DOHH2 (cell line): Measurements from ENCODE around the gene RPA1.

Source experiments
- H3F3A ChIP-seq: fragments of 200-600 bp; sonication (generic), shearing (Covaris generic); 2 replicates; pipeline ENCODE4 v1.6.0; 2016; ENCODE audit warnings: antibody characterized with exemption, mild to moderate bottlenecking; ENCODE audit not compliant: control insufficient read depth, insufficient read depth
- H3K27ac ChIP-seq: fragments of 200-600 bp; sonication (generic); 2 replicates; pipeline ENCODE4 v1.5.1; 2014; ENCODE audit warnings: low read depth, mild to moderate bottlenecking, low read length, moderate library complexity
- H3K27me3 ChIP-seq: fragments of 200-600 bp; sonication (generic); 2 replicates; pipeline ENCODE4 v1.6.1; 2014; ENCODE audit warnings: mild to moderate bottlenecking, low read length, mixed read lengths; ENCODE audit not compliant: control insufficient read depth
- H3K36me3 ChIP-seq: fragments of 200-600 bp; sonication (generic); 2 replicates; pipeline ENCODE4 v1.6.1; 2014; ENCODE audit warnings: mild to moderate bottlenecking, low read length, moderate library complexity, mixed read lengths; ENCODE audit not compliant: control insufficient read depth
- H3K4me1 ChIP-seq: fragments of 200-600 bp; sonication (generic); 2 replicates; pipeline ENCODE4 v1.6.1; 2014; ENCODE audit warnings: mild to moderate bottlenecking, low read length, mixed read lengths; ENCODE audit not compliant: control insufficient read depth
- H3K4me2 ChIP-seq: fragments of 200-600 bp; sonication (generic); 2 replicates; pipeline ENCODE4 v1.6.0; 2014; ENCODE audit warnings: mild to moderate bottlenecking, low read length, moderate library complexity
- H3K4me3 ChIP-seq: fragments of 200-600 bp; sonication (generic); 2 replicates; pipeline ENCODE4 v1.5.1; 2014; ENCODE audit warnings: mild to moderate bottlenecking, low read length, mixed read lengths
- H3K79me2 ChIP-seq: fragments of 200-600 bp; sonication (generic); 2 replicates; pipeline ENCODE4 v1.6.1; 2014; ENCODE audit warnings: mild to moderate bottlenecking, low read length, mixed read lengths; ENCODE audit not compliant: control insufficient read depth
- H3K9me2 ChIP-seq: fragments of 200-600 bp; sonication (generic); replicated peaks from 2 replicates; pipeline ENCODE4 v1.6.1; 2014; ENCODE audit warnings: mild to moderate bottlenecking, low read length, mixed read lengths; ENCODE audit not compliant: control insufficient read depth
- H3K9me3 ChIP-seq: fragments of 200-600 bp; sonication (generic); 2 replicates; pipeline ENCODE4 v1.6.1; 2014; ENCODE audit warnings: antibody characterized with exemption, low read length, mixed read lengths; ENCODE audit not compliant: control insufficient read depth, insufficient read depth
- H4K20me1 ChIP-seq: fragments of 200-600 bp; sonication (generic); 2 replicates; pipeline ENCODE4 v1.6.0; 2014; ENCODE audit warnings: low read depth, mild to moderate bottlenecking, antibody characterized with exemption, low read length, moderate library complexity; ENCODE audit not compliant: control insufficient read depth, insufficient read depth
- EZH2phosphoT487 ChIP-seq: fragments of 200-600 bp; sonication (generic); IDR thresholded peaks from 2 replicates; pipeline ENCODE4 v1.6.1; 2017; ENCODE audit warnings: borderline replicate concordance, mild to moderate bottlenecking, antibody characterized with exemption, low read length, moderate library complexity, mixed read lengths
- TF ChIP-seq, protein P1 (sequence below): fragments of 200-600 bp; sonication (generic); IDR thresholded peaks from one replicate; pipeline ENCODE4 v1.5.1; 2014; ENCODE audit warnings: antibody characterized with exemption, mild to moderate bottlenecking, low read depth, low read length; ENCODE audit not compliant: poor library complexity, severe bottlenecking

The RPA1 gene

DNA sequence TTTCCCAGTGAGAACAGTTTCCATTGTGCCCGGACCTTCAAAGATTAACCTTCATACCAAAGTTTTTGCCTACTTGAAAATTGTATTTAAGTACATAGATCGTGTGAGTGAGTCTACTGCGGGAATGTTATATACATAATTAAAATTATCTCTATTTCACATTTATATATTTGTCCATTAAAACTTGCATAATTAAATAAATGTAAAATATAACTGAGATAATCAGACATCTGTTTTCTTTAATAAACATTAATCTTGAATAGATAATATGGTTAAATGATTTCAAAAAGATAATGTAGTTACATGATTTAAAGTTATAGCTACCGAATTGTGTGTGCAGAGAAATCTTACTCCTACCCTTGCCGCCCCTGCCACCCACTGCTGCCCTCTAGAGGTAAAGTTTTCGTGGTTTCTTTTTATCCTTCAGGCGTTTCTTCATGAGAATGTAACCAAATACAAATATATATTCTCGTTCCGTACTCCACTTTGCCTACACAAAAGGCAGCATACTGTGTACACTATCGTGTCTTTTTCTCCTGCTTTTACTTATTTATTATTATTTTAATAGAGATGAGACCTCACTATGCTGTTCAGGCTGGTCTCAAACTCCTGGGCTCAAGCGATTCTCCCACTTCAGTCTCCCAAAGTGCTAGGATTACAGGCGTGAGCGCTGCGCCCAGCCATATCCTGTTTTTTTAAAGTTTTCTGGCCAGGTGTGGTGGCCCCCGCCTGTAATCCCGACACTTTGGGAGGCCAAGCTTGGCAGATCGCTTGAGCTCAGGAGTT, 35.6 kb downstream of the RPA1 start:
- H3K4me2 ChIP-seq = no peak overlapping the region
- peaks cover 7% of the 10 kb centered on the region for H3K79me2 ChIP-seq
- no peak overlapping the region for H3K27ac ChIP-seq
- H3K36me3 ChIP-seq = peaks cover 46% of the 10 kb centered on the region
- no peaks in the 10 kb centered on the region for H3K9me3 ChIP-seq
- H3K4me3 ChIP-seq = no peak overlapping the region
- H3K9me2 ChIP-seq = no peaks in the 10 kb centered on the region
- H3F3A ChIP-seq = peaks cover 6% of the 10 kb centered on the region
- no peaks in the 10 kb centered on the region for H3K4me1 ChIP-seq
- H4K20me1 ChIP-seq = no peaks in the 10 kb centered on the region
- H3K27me3 ChIP-seq = no peaks in the 10 kb centered on the region
- no peak for TF ChIP-seq EZH2phosphoT487
- TF ChIP-seq, protein P1, sequence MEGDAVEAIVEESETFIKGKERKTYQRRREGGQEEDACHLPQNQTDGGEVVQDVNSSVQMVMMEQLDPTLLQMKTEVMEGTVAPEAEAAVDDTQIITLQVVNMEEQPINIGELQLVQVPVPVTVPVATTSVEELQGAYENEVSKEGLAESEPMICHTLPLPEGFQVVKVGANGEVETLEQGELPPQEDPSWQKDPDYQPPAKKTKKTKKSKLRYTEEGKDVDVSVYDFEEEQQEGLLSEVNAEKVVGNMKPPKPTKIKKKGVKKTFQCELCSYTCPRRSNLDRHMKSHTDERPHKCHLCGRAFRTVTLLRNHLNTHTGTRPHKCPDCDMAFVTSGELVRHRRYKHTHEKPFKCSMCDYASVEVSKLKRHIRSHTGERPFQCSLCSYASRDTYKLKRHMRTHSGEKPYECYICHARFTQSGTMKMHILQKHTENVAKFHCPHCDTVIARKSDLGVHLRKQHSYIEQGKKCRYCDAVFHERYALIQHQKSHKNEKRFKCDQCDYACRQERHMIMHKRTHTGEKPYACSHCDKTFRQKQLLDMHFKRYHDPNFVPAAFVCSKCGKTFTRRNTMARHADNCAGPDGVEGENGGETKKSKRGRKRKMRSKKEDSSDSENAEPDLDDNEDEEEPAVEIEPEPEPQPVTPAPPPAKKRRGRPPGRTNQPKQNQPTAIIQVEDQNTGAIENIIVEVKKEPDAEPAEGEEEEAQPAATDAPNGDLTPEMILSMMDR = peak; percentile 58

DNA sequence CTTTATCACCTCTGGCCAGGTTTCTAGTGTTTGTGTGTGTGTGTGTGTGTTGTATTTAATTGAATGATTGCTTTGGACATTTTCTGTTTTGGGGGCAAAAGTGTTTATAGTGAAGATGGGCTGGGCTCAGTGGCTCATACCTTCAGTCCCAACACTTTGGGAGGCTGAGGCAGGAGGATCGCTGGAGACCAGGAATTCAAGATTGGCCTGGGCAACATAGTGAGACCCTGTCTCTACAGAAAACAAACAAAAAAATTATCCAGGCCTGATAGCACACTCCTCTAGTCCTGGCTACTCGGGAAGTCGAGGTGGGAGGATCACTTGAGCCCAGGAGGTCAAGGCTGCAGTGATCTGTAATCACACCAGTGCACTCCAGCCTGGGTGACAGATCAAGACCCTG, 37.5 kb downstream of the RPA1 start:
- H3K36me3 ChIP-seq = peaks cover 52% of the 10 kb centered on the region

DNA sequence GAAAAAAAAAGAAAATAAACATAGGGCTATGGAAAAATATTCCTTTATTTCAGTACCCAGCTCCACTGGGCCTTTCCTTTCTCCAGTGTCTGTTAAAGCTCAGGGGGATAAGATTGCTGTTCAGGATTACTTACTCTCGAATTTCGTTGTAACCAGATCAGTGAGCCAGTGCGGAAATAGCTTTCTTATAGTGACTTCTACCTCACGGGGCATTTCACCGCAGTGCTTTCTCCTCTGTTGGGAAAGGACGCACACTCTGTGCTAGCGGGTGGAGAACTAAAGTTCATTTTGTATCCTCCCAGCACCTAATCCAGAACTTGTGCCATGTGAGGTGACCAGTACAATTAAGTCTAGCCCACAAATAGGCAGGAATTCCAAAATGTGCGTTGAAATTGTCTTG, 38.3 kb downstream of the RPA1 start:
- Histone ChIP-seq H3K36me3 (peaks cover 59% of the 10 kb centered on the region), H3K79me2 (peaks cover 7% of the 10 kb centered on the region), H3K4me3 (no peak overlapping the region), H4K20me1 (no peaks in the 10 kb centered on the region), H3K27ac (no peak overlapping the region), H3K9me2 (no peaks in the 10 kb centered on the region), H3F3A (peaks cover 6% of the 10 kb centered on the region), H3K27me3 (no peaks in the 10 kb centered on the region), H3K4me1 (no peaks in the 10 kb centered on the region), H3K9me3 (no peaks in the 10 kb centered on the region), H3K4me2 (no peak overlapping the region)
- TF ChIP-seq EZH2phosphoT487 = no peak
- TF ChIP-seq, protein P1 = no peak

More for the DNA sequence above, 37.5 kb downstream of the RPA1 start:
- no peaks in the 10 kb centered on the region for H3K4me1 ChIP-seq
- H3K27ac ChIP-seq = no peak overlapping the region
- no peaks in the 10 kb centered on the region for H4K20me1 ChIP-seq
- TF ChIP-seq EZH2phosphoT487 = no peak
- TF ChIP-seq, protein P1 = no peak
- H3K79me2 ChIP-seq = peaks cover 7% of the 10 kb centered on the region
- no peak overlapping the region for H3K4me2 ChIP-seq
- no peaks in the 10 kb centered on the region for H3K27me3 ChIP-seq
- no peaks in the 10 kb centered on the region for H3K9me3 ChIP-seq
- no peak overlapping the region for H3K4me3 ChIP-seq
- H3K9me2 ChIP-seq = no peaks in the 10 kb centered on the region
- peaks cover 6% of the 10 kb centered on the region for H3F3A ChIP-seq
